Fibroblast of lung (primary cell): Measurements from ENCODE around the gene CAMKMT. TPM values are rescaled to one million over a fixed set of nuclear protein-coding genes. Genes with fewer than 3 reads are reported as not detected.

Experiments used
- DNase-seq, 2 donors: peaks; one replicate each; pipeline versions ENCODE4 v3.0.0 to v3.0.0-alpha.2; 2010; ENCODE audit warnings: low read depth in 2 of 2
- H2AFZ ChIP-seq: 2 replicates; pipeline ENCODE4 v1.5.1; 2012; ENCODE audit warnings: low read length, control low read depth, inconsistent platforms
- H3K27ac ChIP-seq: 2 replicates; pipeline ENCODE4 v1.5.1; 2011; ENCODE audit warnings: low read length, control low read depth; ENCODE audit not compliant: insufficient read depth
- H3K27me3 ChIP-seq: 2 replicates; pipeline ENCODE4 v1.5.1; 2011; ENCODE audit warnings: mild to moderate bottlenecking, low read length; ENCODE audit not compliant: control insufficient read depth, insufficient read depth
- H3K36me3 ChIP-seq: 2 replicates; pipeline ENCODE4 v1.5.1; 2011; ENCODE audit warnings: low read length; ENCODE audit not compliant: control insufficient read depth, insufficient read depth
- H3K4me1 ChIP-seq: 2 replicates; pipeline ENCODE4 v1.5.1; 2011; ENCODE audit warnings: low read length; ENCODE audit not compliant: control insufficient read depth, insufficient read depth; ENCODE audit errors: extremely low read depth
- H3K4me2 ChIP-seq: 2 replicates; pipeline ENCODE4 v1.5.1; 2011; ENCODE audit warnings: low read length, control low read depth; ENCODE audit not compliant: insufficient read depth; ENCODE audit errors: extremely low read depth
- H3K4me3 ChIP-seq, 4 experiments: fragments of 200-600 bp in 1 of 4; sonication (generic) in 1 of 4; replicated peaks in 1 of 4; 2 replicates each; pipeline ENCODE4 v1.5.1; 2011 to 2016; ENCODE audit warnings: low read length in 4 of 4, low read depth in 3 of 4, mild to moderate bottlenecking in 3 of 4, control low read depth in 2 of 4, inconsistent platforms in 1 of 4, mixed read lengths in 1 of 4; ENCODE audit not compliant: insufficient read depth in 1 of 4; ENCODE audit errors: control extremely low read depth in 1 of 4
- H3K79me2 ChIP-seq: 2 replicates; pipeline ENCODE4 v1.5.1; 2012; ENCODE audit warnings: mild to moderate bottlenecking, low read length, inconsistent platforms; ENCODE audit not compliant: control insufficient read depth, insufficient read depth
- H3K9ac ChIP-seq: 2 replicates; pipeline ENCODE4 v1.5.1; 2011; ENCODE audit warnings: mild to moderate bottlenecking, low read length, control low read depth; ENCODE audit not compliant: insufficient read depth
- H3K9me3 ChIP-seq: 2 replicates; pipeline ENCODE4 v1.5.1; 2012; ENCODE audit warnings: low read depth, low read length; ENCODE audit not compliant: control insufficient read depth, insufficient read depth
- H4K20me1 ChIP-seq: 2 replicates; pipeline ENCODE4 v1.5.1; 2011; ENCODE audit warnings: low read length; ENCODE audit not compliant: control insufficient read depth, insufficient read depth; ENCODE audit errors: extremely low read depth
- CTCF ChIP-seq, 2 donors: IDR thresholded peaks in 1 of 2; conservative IDR thresholded peaks in 1 of 2; 1 replicate in 1 of 2; 2 replicates in 1 of 2; pipeline ENCODE4 v1.5.1; 2011 to 2012; ENCODE audit warnings: low read length in 2 of 2, control low read depth in 1 of 2, inconsistent platforms in 1 of 2, low read depth in 1 of 2, mild to moderate bottlenecking in 1 of 2
- EZH2 ChIP-seq: IDR thresholded peaks from 2 replicates; pipeline ENCODE4 v1.5.1; 2012; ENCODE audit warnings: low read length, control low read depth, mild to moderate bottlenecking; ENCODE audit errors: missing control alignments
- polyA plus RNA-seq, 2 donors: library from polyadenylated mRNA; depleted of rRNA in 1 of 2; stranded (reverse) in 1 of 2; unstranded in 1 of 2; fragments of >200 nt; gene quantifications; 2 replicates each; pipeline ENCODE4 v1.2.1, GENCODE V29; 2011 to 2012; ENCODE audit warnings: missing spikeins in 1 of 2
- total RNA-seq: library from RNA; depleted of rRNA; stranded (reverse); fragments of >200 nt; gene quantifications from 2 replicates; pipeline ENCODE4 v1.2.1, GENCODE V29; 2014

The CAMKMT gene
- total and polyA plus RNA-seq, 2 donors (not counting 1 experiment from before 2014, with no cell fraction given), result 7.9 to 11.6 TPM

DNA sequence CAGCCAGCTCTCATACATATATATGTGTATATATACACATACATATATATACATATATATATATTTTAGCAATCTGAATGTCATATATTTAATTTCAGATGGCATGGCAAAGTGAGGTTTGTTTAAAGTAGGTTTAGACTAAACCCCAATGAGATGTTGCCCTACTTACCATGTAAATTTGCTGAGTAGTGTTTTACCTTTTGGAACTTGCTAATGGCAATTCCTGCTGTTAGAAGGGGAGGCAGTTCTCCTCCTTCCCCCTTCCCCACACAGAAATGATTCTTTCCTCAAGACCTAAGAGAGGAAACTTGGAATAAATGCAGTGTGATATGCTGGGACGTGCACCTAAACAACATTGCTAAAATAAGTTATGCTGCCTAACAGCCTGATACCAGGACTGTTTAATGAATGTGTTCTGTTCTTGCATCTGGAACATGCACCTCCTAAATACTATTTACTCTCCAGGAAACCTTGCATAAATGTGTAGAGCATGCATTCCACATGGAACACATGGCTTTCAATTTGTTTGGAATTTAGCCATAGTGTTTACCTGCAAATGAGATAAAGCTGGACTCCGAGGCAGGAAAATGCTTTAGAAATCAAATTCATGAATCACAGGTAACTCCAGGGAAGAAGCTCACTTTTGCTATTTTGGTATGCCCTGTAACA, 326.8 kb downstream of the CAMKMT start:
- Histone ChIP-seq H3K9ac (no peak overlapping the region), H4K20me1 (no peaks in the 10 kb centered on the region), H3K79me2 (no peaks in the 10 kb centered on the region), H3K4me1 (no peaks in the 10 kb centered on the region), H3K27ac (no peak overlapping the region), H3K9me3 (no peaks in the 10 kb centered on the region), H3K4me3 (no peak overlapping the region), H3K27me3 (no peaks in the 10 kb centered on the region), H3K36me3 (no peaks in the 10 kb centered on the region), H3K4me2 (no peak overlapping the region), H2AFZ (no peak overlapping the region)
- TF ChIP-seq CTCF (conservative IDR thresholded peaks at IDR 0.05 in 1 of 2, IDR thresholded peaks at IDR 0.05 in 1 of 2; ENCODE audit: low read depth in 1 of 2, low read length in 2 of 2) (no peak), EZH2 (no peak)
- no peak for DNase-seq

DNA sequence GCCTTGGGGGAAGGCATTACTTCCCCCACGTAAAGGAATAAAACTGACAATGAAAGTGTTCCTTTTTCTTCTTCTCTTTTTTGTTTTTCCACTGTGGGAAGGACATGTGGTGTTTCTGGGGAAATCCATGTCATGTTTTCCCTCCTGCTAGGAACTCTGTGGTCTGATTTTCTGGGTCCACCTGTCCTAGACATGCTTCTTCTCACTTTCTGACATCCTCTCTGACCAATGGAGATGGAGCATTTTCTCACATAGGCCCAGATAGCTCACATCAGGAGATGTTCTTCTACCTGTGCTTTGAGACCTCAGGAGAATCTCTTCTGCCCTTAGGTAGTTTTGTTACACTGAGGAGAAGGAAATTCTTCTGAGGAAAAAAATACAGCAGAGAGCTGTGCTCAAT, 327.8 kb downstream of the CAMKMT start:
- no peaks in the 10 kb centered on the region for H3K9me3 ChIP-seq
- H3K36me3 ChIP-seq, result no peaks in the 10 kb centered on the region
- H3K4me1 ChIP-seq, result no peaks in the 10 kb centered on the region
- H3K4me3 ChIP-seq, result no peak overlapping the region
- H3K9ac ChIP-seq, result no peak overlapping the region
- H3K27ac ChIP-seq, result no peak overlapping the region
- H4K20me1 ChIP-seq, result no peaks in the 10 kb centered on the region
- no peak overlapping the region for H2AFZ ChIP-seq
- no peak overlapping the region for H3K4me2 ChIP-seq
- H3K27me3 ChIP-seq, result no peaks in the 10 kb centered on the region
- no peak for DNase-seq
- TF ChIP-seq CTCF (conservative IDR thresholded peaks at IDR 0.05 in 1 of 2, IDR thresholded peaks at IDR 0.05 in 1 of 2; ENCODE audit: low read depth in 1 of 2, low read length in 2 of 2), result no peak
- no peak for TF ChIP-seq EZH2
- H3K79me2 ChIP-seq, result no peaks in the 10 kb centered on the region

DNA sequence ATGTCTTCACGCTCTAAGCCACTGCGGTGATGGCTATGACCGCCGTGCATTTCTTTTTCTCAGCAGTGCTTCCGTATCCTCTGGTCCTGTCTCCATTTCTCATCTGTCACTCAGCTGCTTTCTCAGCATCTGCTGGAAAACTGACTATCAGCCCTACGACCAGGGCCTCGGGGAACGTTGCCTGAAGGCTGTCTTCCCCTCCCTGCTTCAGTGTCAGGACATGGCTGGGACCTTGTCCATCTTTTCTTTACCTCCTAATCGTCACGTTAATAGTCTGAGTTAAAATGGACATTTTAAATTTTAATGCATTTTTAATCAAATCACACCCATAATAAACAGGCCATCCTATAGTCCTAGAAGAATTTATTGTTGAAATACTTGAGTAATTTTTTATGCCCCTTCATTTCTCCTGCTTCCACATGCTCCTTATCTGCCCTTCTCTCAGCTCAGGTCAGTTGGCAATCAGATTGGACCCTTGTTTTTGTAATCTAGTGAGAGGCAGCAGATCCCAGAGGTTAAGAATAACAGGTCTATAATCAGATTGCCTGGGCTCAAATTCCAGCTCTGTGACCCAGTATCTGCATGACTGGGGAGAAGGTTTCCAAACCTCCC, 329.5 kb downstream of the CAMKMT start:
- TF ChIP-seq EZH2, result no peak
- TF ChIP-seq CTCF (conservative IDR thresholded peaks at IDR 0.05 in 1 of 2, IDR thresholded peaks at IDR 0.05 in 1 of 2; ENCODE audit: low read depth in 1 of 2, low read length in 2 of 2), result no peak
- no peak overlapping the region for H3K27ac ChIP-seq
- no peaks in the 10 kb centered on the region for H3K27me3 ChIP-seq
- H4K20me1 ChIP-seq, result no peaks in the 10 kb centered on the region
- no peak overlapping the region for H3K9ac ChIP-seq
- no peaks in the 10 kb centered on the region for H3K36me3 ChIP-seq
- H3K79me2 ChIP-seq, result no peaks in the 10 kb centered on the region
- no peaks in the 10 kb centered on the region for H3K4me1 ChIP-seq
- no peak overlapping the region for H2AFZ ChIP-seq
- no peak overlapping the region for H3K4me3 ChIP-seq
- H3K9me3 ChIP-seq, result no peaks in the 10 kb centered on the region
- H3K4me2 ChIP-seq, result no peak overlapping the region
- DNase-seq, result no peak
